Naive thymus-derived CD8-positive, alpha-beta T cell (primary cell): ENCODE results near the gene GOLGA2. TPM values are rescaled to one million over a fixed set of nuclear protein-coding genes. Genes with fewer than 3 reads are reported as not detected.
A peak's percentile ranks its signal among the peaks of the same experiment; 100 is the strongest.

ENCODE experiments used
- ATAC-seq, 2 donors: fragments of 150-1000 bp; cut with Tn5 transposase in 1 of 2; sonication (Bioruptor Pico), chemical (Tn5 transposase) in 1 of 2; 1 replicate in 1 of 2; 2 replicates in 1 of 2; pipeline ENCODE4 v1.10.0; 2021; ENCODE audit warnings: mild to moderate bottlenecking in 2 of 2, moderate library complexity in 2 of 2
- POLR2A ChIA-PET: fragments of 350-600 bp; sonication (Branson Sonifier 250); formaldehyde crosslinking; loops from one replicate; lab custom pipeline; 2021; ENCODE audit warnings: antibody characterized with exemption; lab: Charles Lee
- DNase-seq, 10 donors: peaks; one replicate each; pipeline versions ENCODE4 v3.0.0 to v3.0.0-alpha.2; 2020 to 2022
- H3K27ac Mint-ChIP-seq, 10 donors: one replicate each; pipeline ENCODE4 v1.8.0; 2020 to 2022; ENCODE audit warnings: mild to moderate bottlenecking in 10 of 10, mixed read lengths in 10 of 10, moderate library complexity in 4 of 10, inconsistent platforms in 1 of 10
- H3K27me3 Mint-ChIP-seq, 5 donors: one replicate each; pipeline ENCODE4 v1.8.0; 2021 to 2022; ENCODE audit warnings: mixed read lengths in 5 of 5
- H3K36me3 Mint-ChIP-seq, 3 donors: one replicate each; pipeline ENCODE4 v1.8.0; 2020 to 2022; ENCODE audit warnings: mixed read lengths in 3 of 3, mild to moderate bottlenecking in 2 of 3, inconsistent platforms in 1 of 3
- H3K4me1 Mint-ChIP-seq, 4 donors: one replicate each; pipeline ENCODE4 v1.8.0; 2021 to 2022; ENCODE audit warnings: mixed read lengths in 4 of 4
- H3K4me3 Mint-ChIP-seq, 10 donors: one replicate each; pipeline ENCODE4 v1.8.0; 2020 to 2022; ENCODE audit warnings: mild to moderate bottlenecking in 10 of 10, mixed read lengths in 10 of 10, moderate library complexity in 6 of 10, inconsistent platforms in 1 of 10
- H3K9me3 Mint-ChIP-seq, 9 donors: one replicate each; pipeline ENCODE4 v1.8.0; 2020 to 2022; ENCODE audit warnings: mixed read lengths in 9 of 9, mild to moderate bottlenecking in 3 of 9, inconsistent platforms in 1 of 9, moderate library complexity in 1 of 9
- polyA plus RNA-seq, 3 donors: library from polyadenylated mRNA; unstranded; fragments of 300-500 nt; fragmentation: Illumina TruSeq; gene quantifications; one replicate each; pipeline ENCODE4 v1.2.3, GENCODE V29; 2021
- total RNA-seq, 8 experiments: library from RNA in 2 of 8; stranded (reverse) in 2 of 8; gene quantifications; one replicate each; pipeline ENCODE4 v1.2.3 and lab custom pipeline; 2021 to 2026

Gene GOLGA2
- 10 to 100 TPM; 57.4 to 64.7 TPM for total RNA-seq
- polyA plus RNA-seq = 1 to 10 TPM; 4.7 to 7.4 (median 6.2) TPM
- total RNA-seq (lab: John Stamatoyannopoulos, UW) = 53.0 to 90.1 (median 70.7) reads per million in 6 experiments

GRCh38 chr9:128275198-128276007, at the start of gene GOLGA2:
GOLGA2 (minus strand) TSS chr9:128276007; CDS start chr9:128275976, 31 bp downstream.
- H3K27me3 Mint-ChIP-seq = peaks cover 0 to 2% (median 0%) of the 10 kb centered on the region in 5 donors
- ATAC-seq = peak; percentile 60 to 73
- peak within 1 kb of the TSS; percentile 94 to 97 (median 96) for H3K4me3 Mint-ChIP-seq
- no peaks in the 10 kb centered on the region for H3K9me3 Mint-ChIP-seq
- peaks cover 0 to 41% (median 8%) of the 10 kb centered on the region in 3 donors for H3K36me3 Mint-ChIP-seq
- peak in 3 of 10 donors; percentile 18 to 72 (median 22) for DNase-seq
- H3K4me1 Mint-ChIP-seq = peaks cover 22 to 49% (median 45%) of the 10 kb centered on the region in 4 donors
- POLR2A ChIA-PET = interaction anchor here (0.6 to 2.1 kb wide), 10 partner anchors 25 to 540 kb away, joined by 3 to 14 read pairs (median 5); partner anchors contain the start of genes TOR2A, TRUB2 and URM1
- peak within 1 kb of the TSS; percentile 94 to 100 (median 98) for H3K27ac Mint-ChIP-seq

- Mint-ChIP-seq H3K9me3 (no peaks in the 10 kb centered on the region), H3K36me3 (peaks cover 0 to 22% (median 0%) of the 10 kb centered on the region in 3 donors), H3K4me1 (peaks cover 6 to 42% (median 32%) of the 10 kb centered on the region in 4 donors)
Observed at GRCh38 chr9:128324401-128324800, 48.6 kb upstream of the GOLGA2 start.

GRCh38 chr9:128323791-128324190, 48.0 kb upstream of the GOLGA2 start:
- ATAC-seq (no peak), DNase-seq (no peak)
- POLR2A ChIA-PET = no interaction called here
- H3K9me3 Mint-ChIP-seq = no peaks in the 10 kb centered on the region
- H3K36me3 Mint-ChIP-seq = peaks cover 0 to 21% (median 0%) of the 10 kb centered on the region in 3 donors
- peaks cover 6 to 42% (median 32%) of the 10 kb centered on the region in 4 donors for H3K4me1 Mint-ChIP-seq
- H3K27me3 Mint-ChIP-seq = peaks cover 0 to 4% (median 0%) of the 10 kb centered on the region in 5 donors
- peak overlapping the region in 7 of 10 donors; percentile 41 to 99 (median 98) for H3K27ac Mint-ChIP-seq
- H3K4me3 Mint-ChIP-seq = peak overlapping the region; percentile 92 to 99 (median 96)

More at GRCh38 chr9:128324401-128324800, 48.6 kb upstream of the GOLGA2 start:
- DNase-seq = no peak
- no peak for ATAC-seq
- POLR2A ChIA-PET = interaction anchor here (1.1 kb wide), 1 partner anchor 47 kb away, joined by 4 read pairs; the partner anchor contains the start of gene URM1
- Mint-ChIP-seq H3K4me3 (peak overlapping the region; percentile 4 to 99 (median 72)), H3K27ac (peak overlapping the region in 6 of 10 donors; percentile 28 to 99 (median 55)), H3K27me3 (peaks cover 0 to 4% (median 0%) of the 10 kb centered on the region in 5 donors)

GRCh38 chr9:128323212-128323730, 47.5 kb upstream of the GOLGA2 start:
- Mint-ChIP-seq H3K27ac (peak overlapping the region; percentile 87 to 100 (median 98)), H3K9me3 (no peaks in the 10 kb centered on the region), H3K27me3 (peaks cover 0 to 4% (median 0%) of the 10 kb centered on the region in 5 donors), H3K4me1 (peaks cover 6 to 42% (median 32%) of the 10 kb centered on the region in 4 donors), H3K4me3 (peak overlapping the region; percentile 92 to 99 (median 96)), H3K36me3 (peaks cover 0 to 24% (median 0%) of the 10 kb centered on the region in 3 donors)
- no peak for DNase-seq
- ATAC-seq = no peak
- POLR2A ChIA-PET = no interaction called here

GRCh38 chr9:128322404-128323211, 46.8 kb upstream of the GOLGA2 start, which contains the start of the genes COQ4 and TRUB2:
COQ4 (plus strand) TSS chr9:128322839; CDS start chr9:128322859, 20 bp downstream.
TRUB2 (minus strand) TSS chr9:128322447; CDS start chr9:128322408, 39 bp downstream.
- Mint-ChIP-seq H3K9me3 (no peaks in the 10 kb centered on the region), H3K27ac (peak within 1 kb of the TSS; percentile 95 to 100 (median 98)), H3K36me3 (peaks cover 0 to 23% (median 0%) of the 10 kb centered on the region in 3 donors), H3K4me3 (peak within 1 kb of the TSS; percentile 92 to 99 (median 96)), H3K4me1 (peaks cover 6 to 41% (median 32%) of the 10 kb centered on the region in 4 donors), H3K27me3 (peaks cover 0 to 4% (median 0%) of the 10 kb centered on the region in 5 donors)
- DNase-seq (peak; percentile 85 to 99 (median 92)), ATAC-seq (peak; percentile 87 to 90)
- POLR2A ChIA-PET = interaction anchor here (1.4 kb wide), 1 partner anchor 47 kb away, joined by 6 read pairs; the partner anchor contains the start of genes GOLGA2 and SWI5

- H3K9me3 Mint-ChIP-seq = no peaks in the 10 kb centered on the region
- H3K27ac Mint-ChIP-seq = peak overlapping the region; percentile 95 to 100 (median 98)
- DNase-seq (no peak), ATAC-seq (no peak)
- POLR2A ChIA-PET = interaction anchor here (1.4 kb wide), 1 partner anchor 46 kb away, joined by 6 read pairs; the partner anchor contains the start of genes GOLGA2 and SWI5
- H3K36me3 Mint-ChIP-seq = peaks cover 0 to 27% (median 0%) of the 10 kb centered on the region in 3 donors
- H3K4me3 Mint-ChIP-seq = peak overlapping the region; percentile 92 to 99 (median 96)
- H3K4me1 Mint-ChIP-seq = peaks cover 6 to 41% (median 33%) of the 10 kb centered on the region in 4 donors
- H3K27me3 Mint-ChIP-seq = peaks cover 0 to 4% (median 0%) of the 10 kb centered on the region in 5 donors
Observed at GRCh38 chr9:128321879-128322403, 46.1 kb upstream of the GOLGA2 start.

GRCh38 chr9:128321343-128321742, 45.5 kb upstream of the GOLGA2 start:
- H3K36me3 Mint-ChIP-seq = peaks cover 0 to 32% (median 0%) of the 10 kb centered on the region in 3 donors
- H3K27me3 Mint-ChIP-seq = peaks cover 0 to 4% (median 0%) of the 10 kb centered on the region in 5 donors
- no peak for DNase-seq
- no peaks in the 10 kb centered on the region for H3K9me3 Mint-ChIP-seq
- no peak for ATAC-seq
- peaks cover 6 to 41% (median 33%) of the 10 kb centered on the region in 4 donors for H3K4me1 Mint-ChIP-seq
- H3K4me3 Mint-ChIP-seq = peak overlapping the region; percentile 92 to 99 (median 96)
- POLR2A ChIA-PET = interaction anchor here (1.4 kb wide), 1 partner anchor 46 kb away, joined by 6 read pairs; the partner anchor contains the start of genes GOLGA2 and SWI5
- peak overlapping the region in 4 of 10 donors; percentile 98 to 99 (median 98) for H3K27ac Mint-ChIP-seq

GRCh38 chr9:128317629-128318028, 41.8 kb upstream of the GOLGA2 start:
- no peak for DNase-seq
- Mint-ChIP-seq H3K9me3 (no peaks in the 10 kb centered on the region), H3K4me3 (no peak overlapping the region), H3K4me1 (peaks cover 4 to 15% (median 11%) of the 10 kb centered on the region in 4 donors), H3K36me3 (peaks cover 0 to 51% (median 0%) of the 10 kb centered on the region in 3 donors), H3K27me3 (peaks cover 0 to 3% (median 0%) of the 10 kb centered on the region in 5 donors), H3K27ac (peak overlapping the region in 1 of 10 donors; percentile 78)
- ATAC-seq = no peak
- POLR2A ChIA-PET = no interaction called here

- POLR2A ChIA-PET = no interaction called here
- H3K9me3 Mint-ChIP-seq = no peaks in the 10 kb centered on the region
- H3K27me3 Mint-ChIP-seq = no peaks in the 10 kb centered on the region
- ATAC-seq (no peak), DNase-seq (no peak)
- peaks cover 0 to 5% (median under 1%) of the 10 kb centered on the region in 4 donors for H3K4me1 Mint-ChIP-seq
- no peak overlapping the region for H3K4me3 Mint-ChIP-seq
- H3K27ac Mint-ChIP-seq = peak overlapping the region in 1 of 10 donors; percentile 43
- peaks cover 0 to 59% (median 0%) of the 10 kb centered on the region in 3 donors for H3K36me3 Mint-ChIP-seq
Observed at GRCh38 chr9:128316421-128316820, 40.6 kb upstream of the GOLGA2 start.

GRCh38 chr9:128314697-128315096, 38.9 kb upstream of the GOLGA2 start:
- no peak overlapping the region for H3K4me3 Mint-ChIP-seq

GRCh38 chr9:128310461-128310860, 34.7 kb upstream of the GOLGA2 start:
- Mint-ChIP-seq H3K4me3 (no peak overlapping the region), H3K4me1 (no peaks in the 10 kb centered on the region), H3K27me3 (no peaks in the 10 kb centered on the region), H3K9me3 (no peaks in the 10 kb centered on the region), H3K27ac (no peak overlapping the region), H3K36me3 (peaks cover 0 to 64% (median 7%) of the 10 kb centered on the region in 3 donors)
- POLR2A ChIA-PET = no interaction called here
- no peak for ATAC-seq
- DNase-seq = no peak

More at GRCh38 chr9:128314697-128315096, 38.9 kb upstream of the GOLGA2 start:
- H3K4me1 Mint-ChIP-seq = peaks cover 0 to 2% (median 0%) of the 10 kb centered on the region in 4 donors
- DNase-seq = no peak
- POLR2A ChIA-PET = no interaction called here
- H3K9me3 Mint-ChIP-seq = no peaks in the 10 kb centered on the region
- H3K36me3 Mint-ChIP-seq = peaks cover 0 to 70% (median 5%) of the 10 kb centered on the region in 3 donors
- H3K27me3 Mint-ChIP-seq = no peaks in the 10 kb centered on the region
- ATAC-seq = no peak
- H3K27ac Mint-ChIP-seq = peak overlapping the region in 1 of 10 donors; percentile 83
